Lung (tissue), 12 donors: Measurements from ENCODE around the gene GNPDA1. TPM values are rescaled to one million over a fixed set of nuclear protein-coding genes. Genes with fewer than 3 reads are reported as not detected.
A peak's percentile ranks its signal among the peaks of the same experiment; 100 is the strongest.
"Not testable (repeated sequence)": the region's sequence is repeated elsewhere in the genome, so short reads cannot be mapped to it uniquely, and the experiment has no call there.

Experiments
- ATAC-seq: fragments of 200-7000 bp; cut with Tn5 transposase; one replicate; pipeline ENCODE4 v1.9.1; 2020; ENCODE audit warnings: moderate number of reproducible peaks; ENCODE audit not compliant: insufficient read depth, low FRiP score
- DNase-seq, 3 donors: peaks; one replicate each; pipeline ENCODE4 v3.0.0-alpha.2; 2013 to 2017
- H3K27ac ChIP-seq, 2 donors: one replicate each; pipeline ENCODE4 v1.5.1; 2013; ENCODE audit warnings: mild to moderate bottlenecking in 2 of 2, moderate library complexity in 2 of 2, control low read depth in 1 of 2, inconsistent platforms in 1 of 2, low read depth in 1 of 2, low read length in 1 of 2
- H3K27me3 ChIP-seq, 3 donors: one replicate each; pipeline ENCODE4 v1.5.1; 2013; ENCODE audit warnings: low read length in 2 of 3; ENCODE audit not compliant: control insufficient read depth in 3 of 3, insufficient read depth in 3 of 3
- H3K36me3 ChIP-seq, 4 donors: one replicate each; pipeline ENCODE4 v1.5.1; 2013; ENCODE audit warnings: low read length in 4 of 4, mild to moderate bottlenecking in 1 of 4, moderate library complexity in 1 of 4; ENCODE audit not compliant: control insufficient read depth in 4 of 4, insufficient read depth in 4 of 4
- H3K4me1 ChIP-seq, 5 donors: one replicate each; pipeline ENCODE4 v1.5.1; 2013; ENCODE audit warnings: low read length in 5 of 5, mild to moderate bottlenecking in 2 of 5, moderate library complexity in 1 of 5; ENCODE audit not compliant: control insufficient read depth in 5 of 5, insufficient read depth in 5 of 5
- H3K4me3 ChIP-seq: one replicate; pipeline ENCODE4 v1.5.1; 2013; ENCODE audit warnings: mild to moderate bottlenecking, control low read depth, moderate library complexity
- H3K9ac ChIP-seq, 2 donors: one replicate each; pipeline ENCODE4 v1.5.1; 2013; ENCODE audit warnings: low read length in 2 of 2, control low read depth in 1 of 2; ENCODE audit not compliant: insufficient read depth in 1 of 2
- H3K9me3 ChIP-seq, 4 donors: one replicate each; pipeline ENCODE4 v1.5.1; 2013; ENCODE audit warnings: low read length in 3 of 4, mild to moderate bottlenecking in 1 of 4, moderate library complexity in 1 of 4; ENCODE audit not compliant: control insufficient read depth in 4 of 4, insufficient read depth in 3 of 4
- CTCF ChIP-seq: IDR thresholded peaks from 2 replicates; pipeline ENCODE4 v1.5.1; 2012; ENCODE audit warnings: mild to moderate bottlenecking; ENCODE audit errors: control extremely low read depth, extremely low read depth
- WGBS, 2 donors: extraction: QIAGEN DNeasy Blood & Tissue Kit; methylation state at CpG; one replicate each; pipeline ENCODE4 v1.1.7; 2013; 5-methylcytosine and 5-hydroxymethylcytosine counted together
- polyA plus RNA-seq, 2 donors: library from polyadenylated mRNA; stranded (reverse); fragments of 200-250 nt; gene quantifications; one replicate each; pipeline ENCODE4 v1.2.1, GENCODE V29; 2013
- total RNA-seq, 2 donors: library from RNA; depleted of rRNA in 1 of 2; stranded (reverse); fragments of >200 nt in 1 of 2; gene quantifications; one replicate each; pipeline ENCODE4 v1.2.1, GENCODE V29; 2014 to 2021
- donor health status: control.
- donor health status: control.
- donor health status: Bipolar disorder and iron deficiency.
- donor health status: healthy.
- donor health status: DM: yes; HTN: yes; CAD: no.

The GNPDA1 gene
- total and polyA plus RNA-seq, 4 donors = 23.3 to 51.4 (median 31.3) TPM

- Histone ChIP-seq H3K36me3 (no peaks in the 10 kb centered on the region), H3K4me3 (no peak overlapping the region), H3K27ac (no peak overlapping the region), H3K9me3 (no peaks in the 10 kb centered on the region), H3K4me1 (peaks cover 0 to 19% (median 4%) of the 10 kb centered on the region in 5 donors), H3K9ac (no peak overlapping the region), H3K27me3 (no peaks in the 10 kb centered on the region)
- WGBS, 2 donors = 76 to 80% methylated on average over 5 of the region's 5 CpGs
- ATAC-seq (no peak), DNase-seq (no peak)
- TF ChIP-seq CTCF = no peak
Observed at GRCh38 chr5:142056816-142057696, 44.2 kb upstream of the GNPDA1 start.

- H3K9me3 ChIP-seq = no peaks in the 10 kb centered on the region
- no peak overlapping the region for H3K4me3 ChIP-seq
- H3K4me1 ChIP-seq = peaks cover 0 to 19% (median 4%) of the 10 kb centered on the region in 5 donors
- no peak for TF ChIP-seq CTCF
- no peak overlapping the region for H3K27ac ChIP-seq
- H3K36me3 ChIP-seq = no peaks in the 10 kb centered on the region
- no peak for DNase-seq
- ATAC-seq = no peak
- no peak overlapping the region for H3K9ac ChIP-seq
- H3K27me3 ChIP-seq = no peaks in the 10 kb centered on the region
- 97 to 100% methylated on average over 1 of the region's 1 CpG for WGBS, 2 donors
Observed at GRCh38 chr5:142055301-142055700, 42.5 kb upstream of the GNPDA1 start.

GRCh38 chr5:142053426-142054151 lies 40.8 kb upstream of the GNPDA1 start:
- ATAC-seq = peak; percentile 73
- Histone ChIP-seq H3K36me3 (no peaks in the 10 kb centered on the region), H3K27ac (peak overlapping the region in 1 of 2 donors; percentile 13), H3K4me1 (peaks cover 0 to 19% (median 4%) of the 10 kb centered on the region in 5 donors), H3K9ac (no peak overlapping the region), H3K9me3 (no peaks in the 10 kb centered on the region), H3K27me3 (no peaks in the 10 kb centered on the region), H3K4me3 (no peak overlapping the region)
- peak; percentile 33 to 75 (median 64) for DNase-seq
- WGBS, 2 donors = 44 to 64% methylated on average over 4 of the region's 4 CpGs
- TF ChIP-seq CTCF = no peak

- peaks cover 0 to 11% (median 2%) of the 10 kb centered on the region in 5 donors for H3K4me1 ChIP-seq
- H3K9ac ChIP-seq, H3K4me3 ChIP-seq, ATAC-seq, H3K9me3 ChIP-seq, H3K27ac ChIP-seq, H3K27me3 ChIP-seq, H3K36me3 ChIP-seq, DNase-seq: not testable (repeated sequence)
- 87 to 94% methylated on average over 4 of the region's 4 CpGs for WGBS, 2 donors
Observed at GRCh38 chr5:142052026-142052425, 39.2 kb upstream of the GNPDA1 start.
